Adipocyte (in vitro differentiated cells): ENCODE measurements around the gene COL25A1.

Source experiments
- DNase-seq: peaks from one replicate; pipeline ENCODE4 v3.0.0-alpha.2; 2015; ENCODE audit warnings: low read depth
- H3K27me3 ChIP-seq: replicated peaks from 2 replicates; pipeline ENCODE4 v1.7.0; 2013; ENCODE audit warnings: mild to moderate bottlenecking, low read length, moderate library complexity; ENCODE audit not compliant: control insufficient read depth, insufficient read depth
- H3K36me3 ChIP-seq: 2 replicates; pipeline ENCODE4 v1.7.0; 2013; ENCODE audit warnings: low read length, mild to moderate bottlenecking, moderate library complexity; ENCODE audit not compliant: control insufficient read depth, insufficient read depth, severe bottlenecking
- H3K4me1 ChIP-seq: 2 replicates; pipeline ENCODE4 v1.7.0; 2013; ENCODE audit warnings: mild to moderate bottlenecking, low read length, moderate library complexity; ENCODE audit not compliant: control insufficient read depth, insufficient read depth
- H3K4me3 ChIP-seq: 2 replicates; pipeline ENCODE4 v1.7.0; 2013; ENCODE audit warnings: mild to moderate bottlenecking, low read length, moderate library complexity
- H3K9ac ChIP-seq: 2 replicates; pipeline ENCODE4 v1.7.0; 2013; ENCODE audit warnings: mild to moderate bottlenecking, low read length, moderate library complexity
- H3K9me3 ChIP-seq: 2 replicates; pipeline ENCODE4 v1.7.0; 2013; ENCODE audit warnings: mild to moderate bottlenecking, low read length, moderate library complexity; ENCODE audit not compliant: control insufficient read depth

COL25A1 gene

GRCh38 chr4:109214622-109215301, 87.7 kb downstream of the COL25A1 start:
- peaks cover 13% of the 10 kb centered on the region for H3K4me1 ChIP-seq
- DNase-seq, result peak; percentile 22
- no peaks in the 10 kb centered on the region for H3K36me3 ChIP-seq
- no peaks in the 10 kb centered on the region for H3K27me3 ChIP-seq
- no peak overlapping the region for H3K9ac ChIP-seq
- H3K9me3 ChIP-seq, result no peaks in the 10 kb centered on the region
- no peak overlapping the region for H3K4me3 ChIP-seq

- Histone ChIP-seq H3K4me1 (peaks cover 11% of the 10 kb centered on the region), H3K9ac (no peak overlapping the region), H3K36me3 (no peaks in the 10 kb centered on the region), H3K27me3 (no peaks in the 10 kb centered on the region), H3K4me3 (no peak overlapping the region), H3K9me3 (no peaks in the 10 kb centered on the region)
- no peak for DNase-seq
Observed at GRCh38 chr4:109213056-109213455, 89.4 kb downstream of the COL25A1 start.

GRCh38 chr4:109211671-109212070, 90.8 kb downstream of the COL25A1 start:
- no peak overlapping the region for H3K9ac ChIP-seq
- no peaks in the 10 kb centered on the region for H3K36me3 ChIP-seq
- peaks cover 11% of the 10 kb centered on the region for H3K4me1 ChIP-seq
- H3K9me3 ChIP-seq, result no peaks in the 10 kb centered on the region
- no peaks in the 10 kb centered on the region for H3K27me3 ChIP-seq
- no peak overlapping the region for H3K4me3 ChIP-seq
- DNase-seq, result no peak

- Histone ChIP-seq H3K9me3 (no peaks in the 10 kb centered on the region), H3K4me3 (no peak overlapping the region), H3K36me3 (no peaks in the 10 kb centered on the region), H3K4me1 (peaks cover 2% of the 10 kb centered on the region), H3K9ac (no peak overlapping the region), H3K27me3 (no peaks in the 10 kb centered on the region)
- DNase-seq, result no peak
Observed at GRCh38 chr4:109209647-109210046, 92.8 kb downstream of the COL25A1 start.

- no peak for DNase-seq
- H3K9me3 ChIP-seq, result no peaks in the 10 kb centered on the region
Observed at GRCh38 chr4:109207898-109208297, 94.6 kb downstream of the COL25A1 start.

GRCh38 chr4:109207061-109207460, 95.4 kb downstream of the COL25A1 start:
- peak; percentile 59 for DNase-seq
- no peaks in the 10 kb centered on the region for H3K27me3 ChIP-seq
- no peaks in the 10 kb centered on the region for H3K36me3 ChIP-seq
- H3K4me3 ChIP-seq, result no peak overlapping the region
- H3K9me3 ChIP-seq, result no peaks in the 10 kb centered on the region
- no peak overlapping the region for H3K9ac ChIP-seq
- H3K4me1 ChIP-seq, result no peaks in the 10 kb centered on the region

More at GRCh38 chr4:109207898-109208297, 94.6 kb downstream of the COL25A1 start:
- no peaks in the 10 kb centered on the region for H3K27me3 ChIP-seq
- no peaks in the 10 kb centered on the region for H3K36me3 ChIP-seq
- H3K4me3 ChIP-seq, result no peak overlapping the region
- H3K4me1 ChIP-seq, result no peaks in the 10 kb centered on the region
- H3K9ac ChIP-seq, result no peak overlapping the region

- Histone ChIP-seq H3K9ac (no peak overlapping the region), H3K9me3 (no peaks in the 10 kb centered on the region), H3K27me3 (no peaks in the 10 kb centered on the region), H3K4me3 (no peak overlapping the region), H3K4me1 (no peaks in the 10 kb centered on the region), H3K36me3 (no peaks in the 10 kb centered on the region)
- DNase-seq, result no peak
Observed at GRCh38 chr4:109206620-109207019, 95.8 kb downstream of the COL25A1 start.

- no peak for DNase-seq
- no peaks in the 10 kb centered on the region for H3K27me3 ChIP-seq
Observed at GRCh38 chr4:109205186-109205585, 97.3 kb downstream of the COL25A1 start.

GRCh38 chr4:109199585-109199984, 102.9 kb downstream of the COL25A1 start:
- Histone ChIP-seq H3K9ac (no peak overlapping the region), H3K36me3 (no peaks in the 10 kb centered on the region), H3K4me3 (no peak overlapping the region), H3K9me3 (no peaks in the 10 kb centered on the region), H3K4me1 (no peaks in the 10 kb centered on the region), H3K27me3 (no peaks in the 10 kb centered on the region)
- no peak for DNase-seq

More at GRCh38 chr4:109205186-109205585, 97.3 kb downstream of the COL25A1 start:
- H3K4me1 ChIP-seq, result no peaks in the 10 kb centered on the region
- H3K9me3 ChIP-seq, result no peaks in the 10 kb centered on the region
- no peak overlapping the region for H3K9ac ChIP-seq
- no peak overlapping the region for H3K4me3 ChIP-seq
- no peaks in the 10 kb centered on the region for H3K36me3 ChIP-seq

- Histone ChIP-seq H3K27me3 (no peaks in the 10 kb centered on the region), H3K4me1 (no peaks in the 10 kb centered on the region), H3K4me3 (no peak overlapping the region), H3K36me3 (no peaks in the 10 kb centered on the region), H3K9ac (no peak overlapping the region), H3K9me3 (no peaks in the 10 kb centered on the region)
- no peak for DNase-seq
Observed at GRCh38 chr4:109195646-109196045, 106.8 kb downstream of the COL25A1 start.

GRCh38 chr4:109191216-109191615, 111.2 kb downstream of the COL25A1 start:
- H3K9ac ChIP-seq, result no peak overlapping the region
- H3K9me3 ChIP-seq, result no peaks in the 10 kb centered on the region
- H3K4me1 ChIP-seq, result no peaks in the 10 kb centered on the region
- DNase-seq, result no peak
- no peak overlapping the region for H3K4me3 ChIP-seq
- no peaks in the 10 kb centered on the region for H3K36me3 ChIP-seq
- no peaks in the 10 kb centered on the region for H3K27me3 ChIP-seq

GRCh38 chr4:109186458-109186945, 116.0 kb downstream of the COL25A1 start:
- Histone ChIP-seq H3K4me1 (peaks cover 18% of the 10 kb centered on the region), H3K9me3 (no peaks in the 10 kb centered on the region), H3K4me3 (no peak overlapping the region), H3K9ac (no peak overlapping the region), H3K36me3 (no peaks in the 10 kb centered on the region), H3K27me3 (no peaks in the 10 kb centered on the region)
- no peak for DNase-seq
